Ishikawa (cell line): ENCODE data around the gene SBK3.

Experiments used
- CEBPB ChIP-seq: IDR thresholded peaks from 2 replicates; pipeline ENCODE4 v1.6.1; 2012
- EGR1 ChIP-seq: IDR thresholded peaks from 2 replicates; pipeline ENCODE4 v1.6.1; 2012
- EP300 ChIP-seq: IDR thresholded peaks from 2 replicates; pipeline ENCODE4 v1.6.1; 2012; ENCODE audit warnings: borderline replicate concordance
- NFIC ChIP-seq: IDR thresholded peaks from 2 replicates; pipeline ENCODE4 v1.6.1; 2012
- RAD21 ChIP-seq: IDR thresholded peaks from 2 replicates; pipeline ENCODE4 v1.6.1; 2012; ENCODE audit warnings: low read depth
- TAF1 ChIP-seq: IDR thresholded peaks from 2 replicates; pipeline ENCODE4 v1.6.1; 2012; ENCODE audit warnings: low read depth, mild to moderate bottlenecking
- TCF12 ChIP-seq: IDR thresholded peaks from 2 replicates; pipeline ENCODE4 v1.6.1; 2012; ENCODE audit warnings: low read depth
- TEAD4 ChIP-seq: IDR thresholded peaks from 2 replicates; pipeline ENCODE4 v1.6.1; 2012
- YY1 ChIP-seq: IDR thresholded peaks from 2 replicates; pipeline ENCODE4 v1.6.1; 2012; ENCODE audit warnings: low read depth
- TF ChIP-seq, protein P1 (sequence below): IDR thresholded peaks from 2 replicates; pipeline ENCODE4 v1.6.1; 2012
- TF ChIP-seq, protein P2 (sequence below): IDR thresholded peaks from 2 replicates; pipeline ENCODE4 v1.6.1; 2012; ENCODE audit warnings: low read depth, mild to moderate bottlenecking
- TF ChIP-seq, protein P3 (sequence below): IDR thresholded peaks from 2 replicates; pipeline ENCODE4 v1.6.1; 2012

DNA sequence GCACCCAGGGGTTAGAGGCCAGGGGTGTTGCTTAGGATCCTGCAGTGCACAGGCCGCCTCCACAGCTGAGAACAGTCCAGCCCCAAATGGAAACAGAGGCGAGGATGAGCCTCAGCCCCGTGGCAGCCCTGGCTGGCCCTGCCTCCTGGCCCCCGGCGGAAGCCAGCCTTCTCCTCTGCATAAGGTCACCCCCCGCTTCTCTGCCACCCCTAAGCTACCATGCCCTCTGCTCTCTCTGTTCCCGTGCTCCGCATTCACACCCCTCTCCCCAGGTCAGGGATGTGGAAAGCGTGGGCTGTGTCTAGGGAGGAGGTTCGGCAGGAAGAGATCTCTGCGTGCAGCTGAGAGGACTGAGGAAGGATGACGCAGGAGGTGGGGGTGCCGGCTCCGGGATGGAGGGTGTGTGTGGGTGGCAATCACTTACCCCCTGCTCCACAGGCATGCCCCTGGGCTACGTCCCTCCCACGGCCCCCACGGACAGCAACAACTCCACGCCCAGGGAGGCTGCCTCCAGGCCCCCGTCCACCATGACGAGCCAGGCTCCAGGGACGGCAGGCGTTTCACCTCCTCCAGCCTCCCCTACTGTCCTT, 51.1 kb downstream of the SBK3 start:
- TF ChIP-seq CEBPB (no peak), TAF1 (no peak), EP300 (no peak), TCF12 (no peak), YY1 (no peak), TEAD4 (no peak), NFIC (no peak), EGR1 (no peak), RAD21 (no peak)
- TF ChIP-seq, protein P1, sequence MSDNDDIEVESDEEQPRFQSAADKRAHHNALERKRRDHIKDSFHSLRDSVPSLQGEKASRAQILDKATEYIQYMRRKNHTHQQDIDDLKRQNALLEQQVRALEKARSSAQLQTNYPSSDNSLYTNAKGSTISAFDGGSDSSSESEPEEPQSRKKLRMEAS = no peak
- TF ChIP-seq, protein P2, sequence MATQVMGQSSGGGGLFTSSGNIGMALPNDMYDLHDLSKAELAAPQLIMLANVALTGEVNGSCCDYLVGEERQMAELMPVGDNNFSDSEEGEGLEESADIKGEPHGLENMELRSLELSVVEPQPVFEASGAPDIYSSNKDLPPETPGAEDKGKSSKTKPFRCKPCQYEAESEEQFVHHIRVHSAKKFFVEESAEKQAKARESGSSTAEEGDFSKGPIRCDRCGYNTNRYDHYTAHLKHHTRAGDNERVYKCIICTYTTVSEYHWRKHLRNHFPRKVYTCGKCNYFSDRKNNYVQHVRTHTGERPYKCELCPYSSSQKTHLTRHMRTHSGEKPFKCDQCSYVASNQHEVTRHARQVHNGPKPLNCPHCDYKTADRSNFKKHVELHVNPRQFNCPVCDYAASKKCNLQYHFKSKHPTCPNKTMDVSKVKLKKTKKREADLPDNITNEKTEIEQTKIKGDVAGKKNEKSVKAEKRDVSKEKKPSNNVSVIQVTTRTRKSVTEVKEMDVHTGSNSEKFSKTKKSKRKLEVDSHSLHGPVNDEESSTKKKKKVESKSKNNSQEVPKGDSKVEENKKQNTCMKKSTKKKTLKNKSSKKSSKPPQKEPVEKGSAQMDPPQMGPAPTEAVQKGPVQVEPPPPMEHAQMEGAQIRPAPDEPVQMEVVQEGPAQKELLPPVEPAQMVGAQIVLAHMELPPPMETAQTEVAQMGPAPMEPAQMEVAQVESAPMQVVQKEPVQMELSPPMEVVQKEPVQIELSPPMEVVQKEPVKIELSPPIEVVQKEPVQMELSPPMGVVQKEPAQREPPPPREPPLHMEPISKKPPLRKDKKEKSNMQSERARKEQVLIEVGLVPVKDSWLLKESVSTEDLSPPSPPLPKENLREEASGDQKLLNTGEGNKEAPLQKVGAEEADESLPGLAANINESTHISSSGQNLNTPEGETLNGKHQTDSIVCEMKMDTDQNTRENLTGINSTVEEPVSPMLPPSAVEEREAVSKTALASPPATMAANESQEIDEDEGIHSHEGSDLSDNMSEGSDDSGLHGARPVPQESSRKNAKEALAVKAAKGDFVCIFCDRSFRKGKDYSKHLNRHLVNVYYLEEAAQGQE = no peak
- TF ChIP-seq, protein P3, sequence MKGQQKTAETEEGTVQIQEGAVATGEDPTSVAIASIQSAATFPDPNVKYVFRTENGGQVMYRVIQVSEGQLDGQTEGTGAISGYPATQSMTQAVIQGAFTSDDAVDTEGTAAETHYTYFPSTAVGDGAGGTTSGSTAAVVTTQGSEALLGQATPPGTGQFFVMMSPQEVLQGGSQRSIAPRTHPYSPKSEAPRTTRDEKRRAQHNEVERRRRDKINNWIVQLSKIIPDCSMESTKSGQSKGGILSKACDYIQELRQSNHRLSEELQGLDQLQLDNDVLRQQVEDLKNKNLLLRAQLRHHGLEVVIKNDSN = no peak
